HFFc6 (cell line): Measurements from ENCODE around the gene DIS3. TPM values are rescaled to one million over a fixed set of nuclear protein-coding genes. Genes with fewer than 3 reads are reported as not detected.

Experiments
- DNase-seq: peaks from one replicate; pipeline ENCODE4 v3.0.0-alpha.2; 2018
- H3K27ac Mint-ChIP-seq: 2 replicates; pipeline ENCODE4 v1.8.0; 2020; ENCODE audit warnings: mild to moderate bottlenecking, mixed read lengths
- H3K27me3 Mint-ChIP-seq: 2 replicates; pipeline ENCODE4 v1.8.0; 2021; ENCODE audit warnings: mild to moderate bottlenecking, moderate library complexity, mixed read lengths; ENCODE audit not compliant: insufficient read depth
- H3K36me3 Mint-ChIP-seq: 2 replicates; pipeline ENCODE4 v1.8.0; 2021; ENCODE audit warnings: low read depth, mixed read lengths
- H3K4me1 Mint-ChIP-seq: 2 replicates; pipeline ENCODE4 v1.8.0; 2020; ENCODE audit warnings: low read depth, mixed read lengths
- H3K4me3 Mint-ChIP-seq: 2 replicates; pipeline ENCODE4 v1.8.0; 2020; ENCODE audit warnings: mild to moderate bottlenecking, moderate library complexity, mixed read lengths
- H3K9me3 Mint-ChIP-seq: 2 replicates; pipeline ENCODE4 v1.8.0; 2020; ENCODE audit warnings: mild to moderate bottlenecking, mixed read lengths
- CTCF ChIP-seq: fragments of 200-600 bp; sonication (generic); IDR thresholded peaks from 2 replicates; pipeline ENCODE4 v1.5.0; 2021; ENCODE audit warnings: antibody characterized with exemption, mild to moderate bottlenecking
- long read RNA-seq: library from polyadenylated mRNA; unstranded; transcript quantifications from one replicate; pipeline ENCODE4 v2.0.0, GENCODE V29; 2019
- total RNA-seq, 6 experiments: library from RNA; stranded (reverse); fragmentation: NEBNext Ultra II Directional; extraction: Animal tissue kit (Norgen Biotek cat#: 25700); gene quantifications; 2 replicates in 1 of 6; 3 replicates in 5 of 6; pipeline ENCODE4 v1.2.3, GENCODE V29; 2021

DIS3 gene
- total RNA-seq, result 10 to 100 TPM; 30.6 to 35.6 (median 31.9) TPM
- long read RNA-seq, full-length matches to known transcripts, result 17 of 33 reads
- long read RNA-seq, partial matches to known transcripts, result 12 of 33 reads
- long read RNA-seq, other reads (novel, unspliced or antisense), result 4 of 33 reads

- Mint-ChIP-seq H3K9me3 (no peaks in the 10 kb centered on the region), H3K4me1 (peaks cover 52% of the 10 kb centered on the region), H3K27me3 (no peaks in the 10 kb centered on the region; the same call in 1 of the 2 replicates), H3K27ac (peak within 1 kb of the TSS; percentile 97), H3K4me3 (peak within 1 kb of the TSS; percentile 98), H3K36me3 (peaks cover 53% of the 10 kb centered on the region)
- TF ChIP-seq CTCF, result peak; percentile 51
- DNase-seq, result peak; percentile 99
Observed at GRCh38 chr13:72781451-72782439, at the start of gene DIS3, which contains the start of gene PIBF1. Gene DIS3, minus strand, starts transcription at chr13:72781900. Its CDS starts 68 bp downstream, at chr13:72781832. Gene PIBF1, plus strand, starts transcription at chr13:72782133. Its CDS starts 1,337 bp downstream, at chr13:72783470.

- TF ChIP-seq CTCF, result no peak
- H3K4me1 Mint-ChIP-seq, result peaks cover 22% of the 10 kb centered on the region
- H3K36me3 Mint-ChIP-seq, result peaks cover 22% of the 10 kb centered on the region
- no peak overlapping the region for H3K4me3 Mint-ChIP-seq
- H3K27me3 Mint-ChIP-seq, result no peaks in the 10 kb centered on the region
- no peaks in the 10 kb centered on the region for H3K9me3 Mint-ChIP-seq
- no peak for DNase-seq
- H3K27ac Mint-ChIP-seq, result no peak overlapping the region
Observed at GRCh38 chr13:72823724-72824123, 42.0 kb upstream of the DIS3 start.

- Mint-ChIP-seq H3K4me1 (peaks cover 22% of the 10 kb centered on the region), H3K27ac (no peak overlapping the region), H3K9me3 (no peaks in the 10 kb centered on the region), H3K4me3 (no peak overlapping the region), H3K36me3 (peaks cover 23% of the 10 kb centered on the region), H3K27me3 (no peaks in the 10 kb centered on the region)
- no peak for DNase-seq
- no peak for TF ChIP-seq CTCF
Observed at GRCh38 chr13:72823081-72823480, 41.4 kb upstream of the DIS3 start.

GRCh38 chr13:72820898-72821279 lies 39.2 kb upstream of the DIS3 start:
- H3K36me3 Mint-ChIP-seq, result peaks cover 11% of the 10 kb centered on the region
- no peak for TF ChIP-seq CTCF
- no peaks in the 10 kb centered on the region for H3K9me3 Mint-ChIP-seq
- DNase-seq, result no peak
- no peaks in the 10 kb centered on the region for H3K27me3 Mint-ChIP-seq
- no peak overlapping the region for H3K4me3 Mint-ChIP-seq
- peaks cover 13% of the 10 kb centered on the region for H3K4me1 Mint-ChIP-seq
- H3K27ac Mint-ChIP-seq, result no peak overlapping the region

GRCh38 chr13:72820156-72820897 lies 38.6 kb upstream of the DIS3 start:
- DNase-seq, result peak; percentile 54
- no peak overlapping the region for H3K4me3 Mint-ChIP-seq

More at GRCh38 chr13:72820156-72820897, 38.6 kb upstream of the DIS3 start:
- Mint-ChIP-seq H3K36me3 (peaks cover 11% of the 10 kb centered on the region), H3K27ac (no peak overlapping the region), H3K4me1 (peaks cover 13% of the 10 kb centered on the region), H3K27me3 (no peaks in the 10 kb centered on the region), H3K9me3 (no peaks in the 10 kb centered on the region)
- TF ChIP-seq CTCF, result no peak
